GM18873 (cell line): ENCODE results near the gene MAPK1.
"Not testable (repeated sequence)": the region's sequence is repeated elsewhere in the genome, so short reads cannot be mapped to it uniquely, and the experiment has no call there.

Experiments used
- ATAC-seq: cut with Tn5 transposase; IDR thresholded peaks from one replicate; pipeline ENCODE4 v1.9.1; 2021; ENCODE audit warnings: mild to moderate bottlenecking, moderate library complexity, moderate number of reproducible peaks; ENCODE audit not compliant: unreplicated experiment, low FRiP score

MAPK1 gene

GRCh38 chr22:21730535-21731308 is 136.7 kb downstream of the MAPK1 start:
- ATAC-seq = no peak

- not testable (repeated sequence) for ATAC-seq
Observed at GRCh38 chr22:21729184-21729583, 138.3 kb downstream of the MAPK1 start.

- no peak for ATAC-seq
Observed at GRCh38 chr22:21728270-21728669, 139.2 kb downstream of the MAPK1 start.

- no peak for ATAC-seq
Observed at GRCh38 chr22:21727768-21728167, 139.7 kb downstream of the MAPK1 start.

- no peak for ATAC-seq
Observed at GRCh38 chr22:21727159-21727558, 140.3 kb downstream of the MAPK1 start.

- ATAC-seq = no peak
Observed at GRCh38 chr22:21726650-21727049, 140.8 kb downstream of the MAPK1 start.

GRCh38 chr22:21725956-21726649 is 141.3 kb downstream of the MAPK1 start:
- no peak for ATAC-seq

GRCh38 chr22:21724496-21724895 is 142.9 kb downstream of the MAPK1 start:
- not testable (repeated sequence) for ATAC-seq

- not testable (repeated sequence) for ATAC-seq
Observed at GRCh38 chr22:21721195-21721852, 146.1 kb downstream of the MAPK1 start.

- not testable (repeated sequence) for ATAC-seq
Observed at GRCh38 chr22:21720191-21720859, 147.1 kb downstream of the MAPK1 start.

- no peak for ATAC-seq
Observed at GRCh38 chr22:21719024-21719423, 148.4 kb downstream of the MAPK1 start.

GRCh38 chr22:21718499-21718898 is 148.9 kb downstream of the MAPK1 start:
- no peak for ATAC-seq

GRCh38 chr22:21716395-21717122 is 150.9 kb downstream of the MAPK1 start:
- ATAC-seq = not testable (repeated sequence)

- ATAC-seq = no peak
Observed at GRCh38 chr22:21714786-21715185, 152.7 kb downstream of the MAPK1 start.

GRCh38 chr22:21714059-21714770 is 153.2 kb downstream of the MAPK1 start:
- no peak for ATAC-seq

- no peak for ATAC-seq
Observed at GRCh38 chr22:21713428-21714058, 153.9 kb downstream of the MAPK1 start.

GRCh38 chr22:21712751-21713427 is 154.6 kb downstream of the MAPK1 start:
- no peak for ATAC-seq

- no peak for ATAC-seq
Observed at GRCh38 chr22:21711851-21712250, 155.6 kb downstream of the MAPK1 start.
